BE2C (cell line): ENCODE measurements around the gene FOXE3. TPM values are rescaled to one million over a fixed set of nuclear protein-coding genes. Genes with fewer than 3 reads are reported as not detected.

Experiments used
- DNase-seq: peaks from one replicate; pipeline ENCODE4 v3.0.0-alpha.2; 2020
- H3K27me3 ChIP-seq: fragments of 250-450 bp; sonication (Bioruptor Pico); 2 replicates; pipeline ENCODE4 v1.5.1; 2020; ENCODE audit warnings: mild to moderate bottlenecking
- H3K36me3 ChIP-seq: fragments of 250-450 bp; sonication (Bioruptor Pico); 2 replicates; pipeline ENCODE4 v1.5.1; 2020; ENCODE audit warnings: mild to moderate bottlenecking
- H3K4me1 ChIP-seq: fragments of 250-450 bp; sonication (Bioruptor Pico); 2 replicates; pipeline ENCODE4 v1.5.1; 2020
- H3K4me3 ChIP-seq: 2 replicates; pipeline ENCODE4 v1.5.1; 2011; ENCODE audit warnings: low read depth, low read length
- H3K9me3 ChIP-seq: fragments of 250-450 bp; sonication (Bioruptor Pico); 2 replicates; pipeline ENCODE4 v1.5.1; 2020
- CTCF ChIP-seq: IDR thresholded peaks from 2 replicates; pipeline ENCODE4 v1.5.1; 2012; ENCODE audit warnings: mild to moderate bottlenecking, low read depth, low read length
- polyA plus RNA-seq: library from polyadenylated mRNA; unstranded; fragments of >200 nt; gene quantifications from one replicate; pipeline ENCODE4 v1.2.1, GENCODE V29; 2012; ENCODE audit warnings: low read depth, missing spikeins; ENCODE audit not compliant: insufficient read length, insufficient read depth

Gene FOXE3
- not detected for polyA plus RNA-seq

DNA sequence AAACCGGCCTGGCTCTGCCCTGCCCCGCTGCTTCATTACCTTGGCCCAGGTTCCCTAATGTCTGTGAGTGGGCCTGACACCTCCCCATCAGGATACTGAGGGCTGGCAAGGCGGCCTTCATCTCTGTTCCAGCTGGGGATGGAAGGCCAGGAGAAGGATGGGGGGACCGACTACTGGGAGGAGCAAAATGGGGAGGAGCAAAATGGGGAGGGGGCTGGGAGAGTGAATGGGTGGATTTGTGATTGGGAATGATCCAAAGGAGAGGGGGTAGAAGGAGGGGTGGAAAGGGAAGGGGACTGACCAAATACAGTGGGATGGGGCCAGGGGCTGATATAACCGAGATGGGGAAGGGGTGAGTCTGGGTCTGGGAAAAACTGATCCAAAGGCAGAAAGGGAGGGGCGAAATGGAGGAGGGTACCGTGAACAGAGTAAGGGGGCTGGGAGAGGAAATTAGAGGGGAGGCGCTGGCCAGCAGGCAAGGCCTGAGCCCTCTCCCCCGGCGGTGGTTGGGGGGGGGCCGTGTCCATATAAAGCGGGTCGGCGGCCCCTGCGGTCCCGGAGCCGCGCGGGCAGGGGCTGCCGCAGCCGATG, at the start of gene FOXE3:
FOXE3 (plus strand) TSS at position 558 of the 591 bp plus-strand sequence; CDS start at position 589, 31 bp downstream.
- TF ChIP-seq CTCF = no peak
- no peak for DNase-seq
- H3K9me3 ChIP-seq = no peaks in the 10 kb centered on the region
- no peaks in the 10 kb centered on the region for H3K36me3 ChIP-seq
- no peak within 1 kb of the TSS for H3K4me3 ChIP-seq
- H3K4me1 ChIP-seq = no peaks in the 10 kb centered on the region
- peaks cover 52% of the 10 kb centered on the region for H3K27me3 ChIP-seq

DNA sequence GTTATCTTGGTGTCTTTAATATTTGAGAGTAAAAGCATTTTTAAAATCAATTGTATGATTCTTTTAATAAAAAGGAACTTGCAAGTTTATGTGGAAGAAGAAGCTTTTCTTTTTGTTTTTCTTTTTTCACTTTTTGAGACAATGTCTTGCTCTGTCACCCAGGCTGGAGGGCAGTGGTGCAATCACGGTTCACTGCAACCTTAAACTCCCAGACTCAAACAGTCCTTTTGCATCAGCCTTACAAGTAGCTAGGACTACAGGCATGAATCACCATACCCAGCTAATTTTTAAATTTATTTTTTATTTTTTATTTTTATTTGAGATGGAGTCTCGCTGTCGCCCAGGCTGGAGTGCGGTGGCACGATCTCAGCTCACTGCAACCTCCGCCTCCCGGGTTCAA, 48.4 kb upstream of the FOXE3 start:
- H3K27me3 ChIP-seq = no peaks in the 10 kb centered on the region
- H3K4me1 ChIP-seq = no peaks in the 10 kb centered on the region
- H3K9me3 ChIP-seq = no peaks in the 10 kb centered on the region
- no peak for DNase-seq
- H3K4me3 ChIP-seq = no peak overlapping the region
- no peaks in the 10 kb centered on the region for H3K36me3 ChIP-seq
- no peak for TF ChIP-seq CTCF

DNA sequence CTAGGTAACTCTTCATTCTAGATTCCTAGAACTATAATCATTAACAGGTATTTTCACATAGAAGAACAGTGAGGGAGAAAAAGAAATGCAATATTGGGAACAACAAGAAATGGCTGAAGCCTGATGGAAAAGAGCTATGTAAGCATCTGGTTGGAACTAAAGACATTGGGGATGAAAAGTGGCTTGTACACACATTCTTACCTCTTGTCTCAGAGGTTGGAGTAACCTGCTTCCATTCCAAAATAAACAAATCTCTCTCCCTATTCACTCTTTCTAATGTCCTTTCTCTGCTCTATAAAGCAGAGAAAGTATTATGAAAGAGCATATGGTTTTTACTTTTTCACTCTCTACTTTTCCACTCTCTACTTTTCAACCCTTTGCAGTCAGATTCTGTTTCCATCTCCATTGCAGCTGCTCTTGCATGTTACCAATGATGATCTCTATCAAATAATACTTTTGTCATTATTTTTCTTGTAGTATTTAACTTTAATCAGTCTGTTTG, 45.0 kb upstream of the FOXE3 start:
- TF ChIP-seq CTCF = no peak
- H3K9me3 ChIP-seq = no peaks in the 10 kb centered on the region
- no peak overlapping the region for H3K4me3 ChIP-seq
- H3K4me1 ChIP-seq = no peaks in the 10 kb centered on the region
- no peak for DNase-seq
- peaks cover 3% of the 10 kb centered on the region; the same call in 1 of the 2 replicates for H3K36me3 ChIP-seq
- no peaks in the 10 kb centered on the region for H3K27me3 ChIP-seq

DNA sequence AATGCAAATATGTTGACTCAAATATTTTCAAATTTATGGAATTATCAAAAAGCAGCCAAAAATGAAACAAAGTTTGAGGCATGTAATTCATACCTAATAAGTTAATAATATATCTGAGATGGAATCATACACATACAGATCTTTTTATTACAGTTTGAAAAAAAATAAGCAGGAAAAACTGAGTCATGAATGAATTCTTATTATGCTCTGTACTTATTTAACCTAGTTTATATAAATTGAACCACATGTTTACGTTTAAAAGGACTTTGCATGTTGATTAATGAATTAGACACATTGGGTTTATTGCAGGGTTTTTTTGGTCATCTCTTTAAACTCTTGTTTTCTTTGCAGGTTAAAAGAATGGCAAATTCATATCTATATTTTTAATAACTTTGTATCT, 41.6 kb upstream of the FOXE3 start:
- H3K36me3 ChIP-seq = peaks cover 3% of the 10 kb centered on the region; the same call in 1 of the 2 replicates
- TF ChIP-seq CTCF = no peak
- no peak overlapping the region for H3K4me3 ChIP-seq
- no peaks in the 10 kb centered on the region for H3K27me3 ChIP-seq
- H3K9me3 ChIP-seq = no peaks in the 10 kb centered on the region
- no peak for DNase-seq
- no peaks in the 10 kb centered on the region for H3K4me1 ChIP-seq

DNA sequence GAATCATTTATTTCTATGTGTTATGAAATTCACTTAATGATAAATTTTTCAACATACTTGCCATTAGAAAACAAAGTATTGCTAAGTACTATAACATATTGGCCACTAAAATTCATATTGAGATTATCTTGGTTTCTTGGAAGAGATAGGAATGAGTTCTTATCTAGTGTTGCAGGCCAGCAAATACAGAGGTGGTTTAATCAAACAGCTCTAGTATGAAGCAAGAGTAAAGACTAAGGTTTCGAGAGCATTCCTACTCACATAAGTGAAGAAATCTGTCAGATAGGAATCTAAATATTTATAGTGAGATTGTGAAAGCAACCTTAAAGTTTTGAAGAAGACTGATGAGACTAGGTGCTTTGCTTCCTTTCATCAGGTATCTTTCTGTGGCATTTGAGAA, 37.9 kb upstream of the FOXE3 start:
- DNase-seq = no peak
- H3K36me3 ChIP-seq = peaks cover 3% of the 10 kb centered on the region; the same call in 1 of the 2 replicates
- TF ChIP-seq CTCF = no peak
- no peaks in the 10 kb centered on the region for H3K9me3 ChIP-seq
- H3K27me3 ChIP-seq = no peaks in the 10 kb centered on the region
- H3K4me3 ChIP-seq = no peak overlapping the region
- H3K4me1 ChIP-seq = no peaks in the 10 kb centered on the region

DNA sequence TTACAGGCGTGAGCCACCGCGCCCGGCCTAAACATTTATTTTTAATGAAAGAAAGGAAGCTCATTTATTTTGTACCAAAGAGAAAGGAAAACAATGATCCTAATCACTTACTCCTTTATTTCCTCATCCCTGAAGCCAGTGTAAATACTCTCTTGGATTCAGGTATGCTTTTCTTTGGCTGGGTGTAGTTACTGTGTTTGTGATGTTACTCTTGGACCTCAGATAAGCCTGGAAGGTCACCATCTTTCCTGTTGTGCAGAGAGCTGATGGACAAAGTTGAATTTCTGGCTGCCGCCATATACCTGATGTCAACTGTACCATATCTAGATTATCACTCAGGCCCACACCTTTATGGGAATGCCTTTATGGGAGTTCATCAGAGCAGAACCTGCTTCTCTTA, 35.4 kb upstream of the FOXE3 start:
- Histone ChIP-seq H3K9me3 (no peaks in the 10 kb centered on the region), H3K36me3 (no peaks in the 10 kb centered on the region), H3K27me3 (no peaks in the 10 kb centered on the region), H3K4me3 (no peak overlapping the region), H3K4me1 (no peaks in the 10 kb centered on the region)
- TF ChIP-seq CTCF = no peak
- DNase-seq = no peak
